ENCODE measurements around the gene TMC3.

The TMC3 gene

DNA sequence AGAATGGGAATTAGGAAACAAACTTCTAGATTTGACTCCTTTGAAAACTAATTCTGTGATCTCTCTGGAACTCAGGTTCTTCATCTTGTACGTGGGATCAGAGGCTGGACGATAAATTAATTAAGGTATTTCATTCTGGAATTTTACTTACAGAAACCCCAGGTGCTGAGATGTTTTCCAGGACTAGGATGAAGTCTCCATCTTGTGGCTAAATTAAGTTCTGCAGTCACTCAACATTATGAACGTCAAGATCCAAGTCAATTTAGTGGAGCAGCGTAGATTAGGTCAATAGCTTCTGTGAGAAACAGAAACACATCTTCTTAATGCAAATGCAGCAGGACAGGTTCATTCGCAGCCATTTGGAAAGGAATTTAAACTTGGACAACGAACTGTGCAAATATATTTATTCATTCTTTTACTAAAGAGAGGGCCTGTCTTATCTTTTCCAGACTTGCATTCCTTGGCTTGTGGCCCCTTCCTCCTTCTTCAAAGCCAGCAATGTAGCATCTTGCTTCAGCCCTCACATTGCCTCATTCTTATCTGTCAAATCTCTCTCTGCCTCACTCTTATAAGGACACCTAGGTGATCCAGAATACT lies 26.7 kb upstream of the TMC3 start:
- no peak for DNase-seq (ENCODE audit: low read depth, low spot score)
- H3K4me3 ChIP-seq (ENCODE audit: low read depth, low read length): no peak overlapping the region
- CTCF ChIA-PET: interaction anchor here (0.6 to 8.4 kb wide), 23 partner anchors 8 to 702 kb away, joined by 3 to 517 read pairs (median 4); no protein-coding TSS in a partner anchor

DNA sequence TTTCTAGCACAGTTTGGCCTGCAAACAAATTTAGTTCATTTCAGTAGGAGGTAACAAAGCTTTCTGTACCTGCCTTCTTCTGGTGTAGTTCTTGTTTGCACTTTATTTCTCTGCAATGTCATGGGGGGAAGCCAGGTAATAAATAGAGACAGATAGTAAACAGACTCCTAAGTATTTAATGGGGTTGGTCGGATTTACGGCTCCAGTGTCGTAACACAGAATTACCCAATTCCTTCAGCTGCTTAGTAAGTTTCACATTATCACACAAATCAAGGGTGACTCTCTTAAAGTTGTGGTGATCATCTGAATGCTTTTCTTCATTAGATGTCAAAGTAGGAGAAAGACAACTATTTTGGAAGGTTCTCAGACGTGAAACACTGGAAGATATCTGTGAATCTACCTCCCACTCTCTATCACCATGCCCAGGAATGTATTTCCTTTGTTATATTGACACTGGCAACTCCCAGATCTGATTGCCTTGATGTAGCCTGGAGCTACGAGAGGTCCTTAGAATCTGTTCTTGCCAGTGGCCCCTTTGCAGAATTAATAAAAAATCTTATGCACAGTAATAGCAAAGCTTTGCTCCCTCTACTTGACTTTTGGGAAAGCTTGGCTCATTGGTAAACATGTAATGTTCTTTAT lies 25.0 kb upstream of the TMC3 start:
- no peak for DNase-seq (ENCODE audit: low read depth, low spot score)
- H3K4me3 ChIP-seq (ENCODE audit: low read depth, low read length): no peak overlapping the region
- ChIA-PET CTCF (interaction anchor here (1.1 to 8.4 kb wide), 10 partner anchors 10 to 293 kb away, joined by 3 to 517 read pairs (median 6); no protein-coding TSS in a partner anchor), POLR2A (no interaction called here)
- TF ChIP-seq, protein P1, sequence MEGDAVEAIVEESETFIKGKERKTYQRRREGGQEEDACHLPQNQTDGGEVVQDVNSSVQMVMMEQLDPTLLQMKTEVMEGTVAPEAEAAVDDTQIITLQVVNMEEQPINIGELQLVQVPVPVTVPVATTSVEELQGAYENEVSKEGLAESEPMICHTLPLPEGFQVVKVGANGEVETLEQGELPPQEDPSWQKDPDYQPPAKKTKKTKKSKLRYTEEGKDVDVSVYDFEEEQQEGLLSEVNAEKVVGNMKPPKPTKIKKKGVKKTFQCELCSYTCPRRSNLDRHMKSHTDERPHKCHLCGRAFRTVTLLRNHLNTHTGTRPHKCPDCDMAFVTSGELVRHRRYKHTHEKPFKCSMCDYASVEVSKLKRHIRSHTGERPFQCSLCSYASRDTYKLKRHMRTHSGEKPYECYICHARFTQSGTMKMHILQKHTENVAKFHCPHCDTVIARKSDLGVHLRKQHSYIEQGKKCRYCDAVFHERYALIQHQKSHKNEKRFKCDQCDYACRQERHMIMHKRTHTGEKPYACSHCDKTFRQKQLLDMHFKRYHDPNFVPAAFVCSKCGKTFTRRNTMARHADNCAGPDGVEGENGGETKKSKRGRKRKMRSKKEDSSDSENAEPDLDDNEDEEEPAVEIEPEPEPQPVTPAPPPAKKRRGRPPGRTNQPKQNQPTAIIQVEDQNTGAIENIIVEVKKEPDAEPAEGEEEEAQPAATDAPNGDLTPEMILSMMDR (IDR thresholded peaks at IDR 0.05; ENCODE audit: insufficient read depth, low read length, missing control alignments): no peak

More for the DNA sequence above, 26.7 kb upstream of the TMC3 start:
- POLR2A ChIA-PET: no interaction called here
- TF ChIP-seq, protein P1 (IDR thresholded peaks at IDR 0.05; ENCODE audit: insufficient read depth, low read length, missing control alignments): peak; percentile 65

DNA sequence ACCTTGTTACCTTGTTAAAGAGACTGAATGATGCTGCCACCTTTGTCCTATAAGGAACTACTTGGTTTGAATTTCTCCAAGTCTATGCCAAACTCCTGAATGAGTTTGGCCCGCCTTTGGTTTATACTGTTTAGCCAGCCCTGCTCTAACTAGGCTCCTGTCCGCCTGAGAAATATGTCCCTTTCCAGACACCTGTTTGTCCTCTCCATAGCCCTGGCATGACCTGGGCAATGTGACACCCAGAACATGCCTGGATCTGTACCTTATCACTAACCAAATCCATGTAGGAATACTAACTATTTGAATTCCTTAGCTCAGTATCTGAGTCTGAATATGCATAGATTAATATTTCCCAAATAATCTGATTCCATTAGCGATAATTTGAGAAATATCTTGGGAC lies 24.4 kb upstream of the TMC3 start:
- ChIA-PET POLR2A (no interaction called here), CTCF (interaction anchor here (1.4 to 8.4 kb wide), 5 partner anchors 10 to 293 kb away, joined by 4 to 517 read pairs (median 25); no protein-coding TSS in a partner anchor)
- DNase-seq (ENCODE audit: low read depth, low spot score): no peak
- H3K4me3 ChIP-seq (ENCODE audit: low read depth, low read length): no peak overlapping the region
- TF ChIP-seq, protein P1 (IDR thresholded peaks at IDR 0.05; ENCODE audit: insufficient read depth, low read length, missing control alignments): no peak

DNA sequence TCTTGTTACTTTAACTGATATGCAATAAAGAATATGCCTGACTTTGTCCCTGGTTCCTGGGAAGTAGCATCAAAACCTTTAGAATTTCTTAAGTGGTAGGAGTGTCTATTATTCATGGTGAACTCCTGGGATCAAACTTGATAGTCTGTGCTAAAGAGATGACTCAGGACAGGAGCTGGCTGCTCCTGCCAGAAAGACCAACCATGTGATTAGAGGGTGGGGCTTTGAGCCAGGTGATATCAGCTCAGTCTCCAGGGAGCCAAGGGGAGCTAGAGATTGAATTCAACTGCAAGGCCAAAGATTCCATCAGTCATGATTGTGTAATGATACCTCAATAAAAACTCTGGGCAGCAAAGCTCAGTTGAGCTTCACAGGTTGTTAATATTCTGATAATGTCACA lies 20.6 kb upstream of the TMC3 start:
- H3K4me3 ChIP-seq (ENCODE audit: low read depth, low read length): no peak overlapping the region
- POLR2A ChIA-PET: no interaction called here
- TF ChIP-seq, protein P1 (IDR thresholded peaks at IDR 0.05; ENCODE audit: insufficient read depth, low read length, missing control alignments): no peak
- CTCF ChIA-PET: interaction anchor here (1.1 to 3.9 kb wide), 6 partner anchors 12 to 128 kb away, joined by 4 to 52 read pairs (median 6); no protein-coding TSS in a partner anchor
- DNase-seq (ENCODE audit: low read depth, low spot score): no peak

DNA sequence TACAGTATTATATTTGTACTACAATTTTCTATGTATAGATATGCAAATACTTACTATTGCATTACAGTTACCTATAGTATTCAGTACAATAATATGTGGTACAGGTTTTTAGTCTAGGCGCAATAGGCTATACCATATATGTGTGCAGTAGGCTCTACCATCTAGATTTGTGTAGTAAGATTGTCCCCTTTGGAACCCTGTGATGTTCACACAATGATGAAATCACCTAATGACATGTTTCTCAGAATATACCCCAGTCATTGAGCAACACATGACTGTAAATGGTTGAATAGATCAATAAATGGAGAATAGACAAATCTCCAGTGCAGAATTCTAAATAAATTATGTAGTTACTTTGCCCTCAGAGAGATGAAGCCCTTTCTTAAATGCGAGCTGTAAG lies 17.6 kb upstream of the TMC3 start:
- H3K4me3 ChIP-seq (ENCODE audit: low read depth, low read length): no peak overlapping the region
- ChIA-PET POLR2A (no interaction called here), CTCF (interaction anchor here (1.9 to 2.3 kb wide), 2 partner anchors 19 to 116 kb away, joined by 7 read pairs; no protein-coding TSS in a partner anchor)
- DNase-seq (ENCODE audit: low read depth, low spot score): no peak
- TF ChIP-seq, protein P1 (IDR thresholded peaks at IDR 0.05; ENCODE audit: insufficient read depth, low read length, missing control alignments): no peak

DNA sequence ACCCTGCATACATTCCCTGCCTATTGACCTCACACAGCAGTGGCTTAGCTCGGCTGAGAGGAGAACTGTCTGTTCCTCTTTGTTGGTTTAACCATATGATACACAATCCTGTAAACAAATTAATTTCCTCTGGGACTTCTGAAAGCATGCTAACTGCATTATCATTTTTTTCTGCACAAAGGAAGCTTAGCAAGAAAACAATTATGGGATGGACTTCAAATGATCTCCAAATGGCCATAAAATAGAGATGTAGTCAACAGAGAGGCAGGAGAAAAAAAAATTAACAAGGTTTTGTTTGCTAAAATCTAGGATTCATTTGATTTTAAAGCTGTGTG lies 14.4 kb upstream of the TMC3 start:
- ChIA-PET CTCF (interaction anchor here (1.7 to 4.1 kb wide), 4 partner anchors 12 to 122 kb away, joined by 6 to 25 read pairs (median 6); no protein-coding TSS in a partner anchor), POLR2A (no interaction called here)
- no peak overlapping the region for H3K4me3 ChIP-seq (ENCODE audit: low read depth, low read length)
- TF ChIP-seq, protein P1 (IDR thresholded peaks at IDR 0.05; ENCODE audit: insufficient read depth, low read length, missing control alignments): no peak
- no peak for DNase-seq (ENCODE audit: low read depth, low spot score)
